NCI-H1930 (cell line): ENCODE results near the gene TIRAP.

Source experiments
- DNase-seq, 2 experiments: peaks; one replicate each; lab custom pipeline; 2025; lab: John Stamatoyannopoulos, UW

The TIRAP gene

GRCh38 chr11:126322996-126323395, 40.1 kb downstream of the TIRAP start:
- DNase-seq = no peak

- DNase-seq = no peak
These were observed 44.5 kb downstream of the TIRAP start for GRCh38 chr11:126327281-126328000.

- no peak for DNase-seq
These were observed 45.1 kb downstream of the TIRAP start for GRCh38 chr11:126328001-126328390.

GRCh38 chr11:126328444-126328843, 45.6 kb downstream of the TIRAP start:
- DNase-seq = no peak

- no peak for DNase-seq
These were observed 46.2 kb downstream of the TIRAP start for GRCh38 chr11:126328938-126329643.

- DNase-seq = no peak
These were observed 46.8 kb downstream of the TIRAP start for GRCh38 chr11:126329644-126330211.

GRCh38 chr11:126331286-126331685, 48.4 kb downstream of the TIRAP start:
- no peak for DNase-seq

- no peak for DNase-seq
These were observed 49.4 kb downstream of the TIRAP start for GRCh38 chr11:126332221-126332711.

- DNase-seq = no peak
These were observed 50.2 kb downstream of the TIRAP start for GRCh38 chr11:126333142-126333541.

- no peak for DNase-seq
These were observed 52.0 kb downstream of the TIRAP start for GRCh38 chr11:126334659-126335462.

- no peak for DNase-seq
These were observed 52.5 kb downstream of the TIRAP start for GRCh38 chr11:126335463-126335760.

GRCh38 chr11:126336138-126336541, 53.2 kb downstream of the TIRAP start:
- no peak for DNase-seq

GRCh38 chr11:126336671-126337101, 53.8 kb downstream of the TIRAP start:
- DNase-seq = no peak

- no peak for DNase-seq
These were observed 54.2 kb downstream of the TIRAP start for GRCh38 chr11:126337126-126337473.

- DNase-seq = no peak
These were observed 54.8 kb downstream of the TIRAP start for GRCh38 chr11:126337474-126338241.

- no peak for DNase-seq
These were observed 55.6 kb downstream of the TIRAP start for GRCh38 chr11:126338346-126339055.

- DNase-seq = no peak
These were observed 56.4 kb downstream of the TIRAP start for GRCh38 chr11:126339073-126339862.

GRCh38 chr11:126339863-126340434, 57.1 kb downstream of the TIRAP start:
- no peak for DNase-seq

- no peak for DNase-seq
These were observed 58.2 kb downstream of the TIRAP start for GRCh38 chr11:126340960-126341606.
